ENCODE results near the gene NF2.

Gene NF2

GRCh38 chr22:29726512-29727130 lies 123.2 kb downstream of the NF2 start:
- no peak for FAIRE-seq

DNA sequence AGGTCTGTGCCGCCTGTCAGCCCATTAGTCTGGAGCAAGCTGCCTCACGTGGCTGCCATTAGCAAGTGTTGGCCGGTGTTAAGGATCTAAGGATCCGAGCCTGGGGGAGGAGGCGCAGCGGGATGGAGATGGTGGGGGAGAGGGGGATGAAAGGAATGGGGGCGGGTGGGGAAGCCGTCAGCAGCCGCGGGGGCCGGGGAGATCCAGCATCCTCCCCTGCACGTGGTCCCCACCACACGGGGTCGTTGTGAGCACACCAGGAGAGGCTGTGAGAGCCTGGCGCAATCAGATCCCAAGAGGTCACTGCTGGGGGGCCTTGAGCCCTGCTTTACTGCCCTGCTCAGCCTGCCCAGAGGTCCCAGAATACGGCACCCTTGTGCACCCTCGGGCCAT lies 123.7 kb downstream of the NF2 start:
- FAIRE-seq = no peak

DNA sequence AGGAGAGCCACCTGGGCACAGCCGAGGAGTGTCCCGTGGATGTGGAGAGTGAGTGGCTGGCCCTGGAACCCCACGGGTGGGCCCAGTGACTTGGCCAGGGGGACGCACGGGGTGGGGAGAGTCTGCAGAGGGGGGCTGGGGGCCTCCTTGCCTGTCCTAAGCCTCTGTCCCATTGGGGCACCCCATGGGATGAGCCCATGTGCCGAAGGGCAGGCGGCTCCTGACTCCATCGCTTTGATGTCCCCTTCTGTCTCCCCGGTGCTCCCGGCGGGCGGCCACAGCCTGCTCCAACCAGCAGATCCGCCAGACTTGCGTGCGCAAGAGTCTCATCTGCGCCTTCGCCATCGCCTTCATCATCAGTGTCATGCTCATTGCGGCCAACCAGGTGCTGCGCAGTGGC lies 125.7 kb downstream of the NF2 start:
- FAIRE-seq = no peak

- FAIRE-seq = no peak
These were observed 127.8 kb downstream of the NF2 start for GRCh38 chr22:29731058-29731850.

GRCh38 chr22:29732883-29733282 lies 129.4 kb downstream of the NF2 start:
- FAIRE-seq = no peak

DNA sequence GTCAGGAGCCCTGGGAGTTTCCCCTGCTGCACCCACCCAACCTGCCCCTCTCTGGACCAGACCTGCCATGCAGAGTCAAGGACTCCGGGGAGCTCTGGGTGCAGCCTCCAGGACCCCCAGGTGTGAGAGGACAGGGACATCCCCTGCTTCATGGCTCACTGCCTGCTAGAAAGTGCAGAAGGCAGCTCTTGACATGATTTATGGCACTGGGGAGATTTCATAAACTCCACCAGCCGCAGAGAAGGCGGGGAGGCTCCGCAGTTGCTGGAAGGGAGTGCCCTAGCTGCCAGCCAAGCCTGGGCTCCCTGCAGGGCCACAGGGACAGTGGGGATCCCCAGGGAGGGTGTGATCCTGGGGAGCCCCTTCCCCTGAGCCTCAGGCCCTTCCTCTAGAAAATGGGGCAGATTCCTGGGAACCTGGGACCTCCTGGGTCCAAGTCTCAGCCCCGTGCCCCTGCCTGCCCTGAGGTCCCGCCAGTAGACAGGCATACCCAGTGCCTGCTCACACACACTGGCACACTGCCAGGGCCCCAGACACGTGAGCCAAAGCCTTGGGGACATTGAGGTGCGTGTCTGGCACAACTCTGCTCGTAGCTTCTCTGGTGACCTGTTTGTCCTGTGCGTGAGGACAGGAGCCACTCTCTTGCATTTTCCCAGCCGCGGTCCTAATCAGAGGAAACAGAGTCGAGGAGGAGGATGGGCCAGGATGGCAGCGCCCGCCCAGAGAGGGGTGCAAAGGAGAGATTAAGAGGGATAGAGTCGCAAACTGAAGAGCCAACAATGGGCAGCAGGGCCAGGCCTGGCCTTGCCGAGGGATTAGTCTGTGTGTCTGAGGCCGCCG lies 130.1 kb downstream of the NF2 start:
- no peak for FAIRE-seq

GRCh38 chr22:29734406-29734805 lies 131.0 kb downstream of the NF2 start:
- FAIRE-seq = no peak

DNA sequence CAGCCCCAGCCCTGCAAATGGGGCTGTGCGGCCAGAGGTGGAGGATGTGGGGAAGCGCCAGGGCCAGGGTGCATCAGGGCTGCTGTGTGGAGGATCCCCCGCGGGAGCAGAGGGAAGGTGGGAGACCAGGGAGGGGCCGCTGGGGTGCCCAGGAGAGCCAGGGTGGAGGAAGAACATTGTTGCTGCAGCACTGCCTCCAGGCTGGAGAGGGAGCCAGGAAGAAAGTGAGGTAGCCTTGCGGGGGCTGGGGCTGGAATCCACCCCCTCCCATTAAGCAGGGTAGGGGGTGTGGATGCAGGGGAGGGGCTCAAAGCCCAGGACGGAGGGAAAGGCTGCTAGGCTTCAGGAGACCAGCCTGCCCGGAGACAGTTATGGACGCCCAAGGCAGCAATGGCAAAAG lies 131.4 kb downstream of the NF2 start:
- no peak for FAIRE-seq

DNA sequence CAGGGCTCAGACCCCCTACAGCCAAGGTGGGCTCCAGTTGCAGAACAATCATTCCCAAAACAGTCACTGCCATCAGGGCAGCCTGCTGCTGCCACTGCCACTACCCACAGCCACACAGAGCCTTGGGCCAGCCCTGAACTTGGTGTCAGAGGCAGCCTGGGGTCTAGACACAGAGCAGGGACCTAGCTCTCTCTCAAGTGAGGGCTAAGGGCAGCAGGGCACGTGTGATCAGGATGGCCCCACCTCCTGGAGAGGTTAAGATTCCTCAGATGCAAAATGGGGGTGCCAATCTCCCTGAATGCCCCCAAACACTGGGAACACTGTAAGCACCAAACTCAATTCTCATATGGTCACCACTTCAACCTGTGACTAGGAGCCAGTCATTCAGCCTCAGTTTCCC lies 132.0 kb downstream of the NF2 start:
- FAIRE-seq = no peak

DNA sequence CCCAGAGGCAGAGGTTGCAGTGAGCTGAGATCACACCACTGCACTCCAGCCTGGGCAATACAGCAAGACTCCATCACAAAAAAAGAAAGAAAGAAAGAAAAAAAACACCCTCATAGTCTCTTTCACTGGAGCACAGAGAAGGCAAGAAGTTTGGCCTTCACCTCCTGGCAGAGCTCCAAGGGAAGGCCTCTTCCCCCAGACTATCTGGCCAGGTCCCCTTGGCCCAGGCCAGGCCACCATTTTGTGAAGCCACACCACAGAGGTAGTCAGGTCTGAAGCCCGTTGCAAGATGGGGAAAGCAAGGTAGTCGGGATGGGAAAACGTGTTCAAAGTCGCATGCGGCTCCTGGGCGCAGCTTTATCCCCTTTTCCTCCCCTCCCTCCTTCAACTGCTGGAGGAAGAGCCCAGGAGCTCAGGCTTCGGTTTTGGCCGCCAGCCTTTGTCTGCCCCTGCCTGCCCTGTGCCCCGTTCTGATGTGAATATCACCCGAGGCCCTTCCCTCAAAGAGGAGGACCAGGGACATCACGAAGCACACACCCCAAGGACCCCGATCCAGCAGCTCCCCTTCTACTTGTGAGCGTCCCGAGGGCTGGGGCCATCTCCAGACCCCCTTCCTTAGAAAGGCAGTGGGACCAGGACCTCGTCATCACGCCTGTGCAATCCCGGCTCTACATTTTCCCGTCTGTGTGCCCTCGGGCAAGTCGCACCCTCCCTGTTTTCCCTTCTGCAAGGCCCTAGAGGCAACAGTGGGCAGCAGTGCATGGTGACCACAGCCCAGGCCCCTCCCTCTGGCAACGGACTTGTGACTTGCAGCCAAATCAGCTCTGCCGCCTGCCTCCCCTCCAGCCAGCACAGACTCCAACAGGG lies 134.1 kb downstream of the NF2 start:
- FAIRE-seq = no peak

DNA sequence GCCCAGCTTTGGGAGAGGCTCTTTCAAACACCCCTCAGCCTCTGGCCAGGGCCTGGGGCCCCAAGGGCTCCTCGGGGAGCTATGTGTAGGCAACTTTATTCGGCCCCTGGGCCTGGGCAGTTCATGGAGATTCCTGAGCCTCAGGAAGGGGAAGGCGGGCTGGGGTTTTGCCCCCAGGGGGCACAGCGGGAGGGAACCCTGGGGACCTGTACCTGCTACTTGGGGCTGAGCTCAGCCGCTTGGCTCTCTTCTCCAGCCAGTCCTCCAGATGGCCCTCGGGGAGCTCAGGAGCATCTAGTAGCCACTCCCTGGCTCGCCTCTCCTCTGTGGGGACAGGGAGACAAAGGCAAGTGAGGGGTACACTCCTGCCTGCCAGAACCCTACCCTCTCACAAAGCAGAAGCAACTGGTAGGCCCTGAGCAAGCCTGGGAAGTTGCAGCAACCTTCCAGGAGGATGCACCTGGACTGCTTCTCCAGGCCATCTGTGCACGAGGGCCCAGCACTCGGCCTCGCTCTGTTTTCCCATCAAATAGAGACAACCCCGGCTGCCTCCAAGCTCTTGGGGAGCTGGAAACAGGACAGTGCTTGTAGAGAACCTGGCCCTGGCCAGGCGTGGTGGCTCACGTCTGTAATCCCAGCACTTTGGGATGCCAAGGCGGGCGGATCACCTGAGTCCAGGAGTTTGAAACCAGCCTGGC lies 134.8 kb downstream of the NF2 start:
- no peak for FAIRE-seq

DNA sequence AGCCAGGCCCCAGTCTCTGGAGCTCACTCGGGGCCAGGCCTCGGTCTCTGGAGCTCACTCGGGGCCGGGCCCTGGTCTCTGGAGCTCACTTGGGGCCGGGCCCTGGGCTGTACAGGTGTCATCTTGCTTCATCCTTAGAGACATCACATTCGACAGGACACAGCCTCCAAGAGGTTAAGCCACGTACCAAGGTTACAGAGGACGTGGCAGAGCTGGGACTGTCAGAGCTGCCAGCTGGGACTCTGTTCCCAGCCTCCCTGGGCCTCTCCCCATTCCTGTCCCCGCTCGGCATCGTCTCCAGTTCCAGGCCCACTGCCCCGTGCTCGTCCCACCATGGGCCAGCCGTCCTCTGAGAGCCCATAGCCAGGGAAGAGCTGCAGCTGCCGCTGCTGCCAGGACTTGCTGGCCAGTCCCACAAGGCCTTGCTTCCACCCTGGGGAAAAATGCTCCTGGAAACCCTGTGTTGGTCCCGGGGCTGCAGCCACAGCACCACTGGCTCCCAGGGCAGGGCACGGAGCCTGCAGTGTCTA lies 136.0 kb downstream of the NF2 start:
- FAIRE-seq = no peak

GRCh38 chr22:29740216-29740615 lies 136.8 kb downstream of the NF2 start:
- no peak for FAIRE-seq

DNA sequence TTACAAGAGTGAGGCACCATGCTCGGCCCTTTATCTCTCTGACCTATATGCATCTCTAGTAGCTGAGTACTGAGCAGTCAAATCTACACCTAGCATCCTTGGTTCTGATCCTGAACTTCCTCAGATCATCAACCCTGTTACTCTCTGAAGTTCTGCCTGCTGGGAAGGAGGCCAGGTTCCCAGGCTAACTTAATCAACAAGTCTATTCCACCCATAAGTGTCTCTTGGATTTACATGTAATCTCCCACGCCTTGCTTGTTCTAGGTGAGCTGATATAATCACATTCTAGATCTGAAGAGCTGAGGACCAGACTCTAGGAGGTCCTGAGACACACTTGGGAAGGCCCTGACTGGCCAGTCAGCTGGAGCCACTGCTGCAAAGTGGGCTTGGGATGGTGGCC lies 138.5 kb downstream of the NF2 start:
- no peak for FAIRE-seq

DNA sequence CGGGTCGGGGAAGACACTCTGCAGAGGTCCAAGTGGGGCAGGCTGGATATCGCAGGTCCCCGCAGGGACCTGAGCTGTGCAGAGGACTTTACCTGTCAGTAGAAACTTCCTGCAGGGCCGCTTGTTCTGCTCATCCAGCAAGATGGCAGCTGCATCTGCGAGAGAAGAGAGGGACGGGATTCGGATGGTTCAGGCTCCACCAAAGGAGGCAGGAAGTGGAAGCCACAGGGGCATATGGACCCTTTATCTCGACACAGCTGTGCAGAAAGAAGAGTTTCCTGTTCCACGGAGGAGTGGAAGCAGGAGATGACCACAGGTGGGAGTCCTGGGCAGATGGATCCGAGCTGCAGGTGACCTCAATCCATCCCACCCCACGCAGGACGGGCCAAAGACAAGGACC lies 138.9 kb downstream of the NF2 start:
- no peak for FAIRE-seq

- FAIRE-seq = no peak
These were observed 141.5 kb downstream of the NF2 start for GRCh38 chr22:29744902-29745301.

DNA sequence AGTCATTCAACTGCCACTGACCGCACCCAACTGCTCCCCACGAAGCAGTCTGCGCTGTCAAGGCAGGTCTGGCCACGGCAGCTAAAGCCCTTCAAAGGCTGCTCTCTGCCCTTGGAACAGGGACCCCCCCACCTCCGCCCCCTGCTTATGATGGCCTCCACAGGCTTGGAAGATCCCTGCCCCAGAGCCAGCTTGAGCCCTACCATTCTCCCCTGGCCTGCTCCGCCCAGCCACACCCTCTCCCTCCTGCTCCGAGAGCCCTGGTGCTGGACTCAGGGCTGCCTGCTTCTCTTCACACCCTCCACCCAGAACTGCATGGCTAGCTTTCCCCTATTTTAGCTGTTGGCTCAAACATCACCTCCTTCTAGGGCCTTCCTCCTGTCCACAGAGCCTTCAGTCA lies 144.4 kb downstream of the NF2 start:
- no peak for FAIRE-seq
